MM.1S (cell line): Measurements from ENCODE around the gene SLC22A15.

Experiments
- DNase-seq: peaks from one replicate; pipeline ENCODE4 v3.0.0-alpha.2; 2015
- H2AFZ ChIP-seq: fragments of 300-600 bp; sonication (generic); 2 replicates; pipeline ENCODE4 v1.6.0; 2016; ENCODE audit warnings: antibody characterized with exemption, low read length
- H3F3A ChIP-seq: fragments of 300-600 bp; sonication (generic); 2 replicates; pipeline ENCODE4 v1.6.1; 2016; ENCODE audit warnings: mild to moderate bottlenecking, antibody characterized with exemption, low read length, moderate library complexity, mixed read lengths; ENCODE audit not compliant: insufficient read depth
- H3K27ac ChIP-seq: fragments of 300-600 bp; sonication (generic); 2 replicates; pipeline ENCODE4 v1.5.1; 2016; ENCODE audit warnings: mild to moderate bottlenecking, low read length
- H3K27me3 ChIP-seq: fragments of 300-600 bp; sonication (generic); replicated peaks from 2 replicates; pipeline ENCODE4 v1.6.0; 2016; ENCODE audit warnings: low read length; ENCODE audit not compliant: insufficient read depth
- H3K36me3 ChIP-seq: fragments of 300-600 bp; sonication (generic); replicated peaks from 2 replicates; pipeline ENCODE4 v1.6.1; 2016; ENCODE audit warnings: mild to moderate bottlenecking, low read length, mixed read lengths; ENCODE audit not compliant: insufficient read depth
- H3K4me1 ChIP-seq: fragments of 300-600 bp; sonication (generic); 2 replicates; pipeline ENCODE4 v1.6.1; 2016; ENCODE audit warnings: low read length, mixed read lengths
- H3K4me2 ChIP-seq: fragments of 300-600 bp; sonication (generic); 2 replicates; pipeline ENCODE4 v1.6.0; 2016; ENCODE audit warnings: low read depth, low read length
- H3K4me3 ChIP-seq: fragments of 300-600 bp; sonication (generic); 2 replicates; pipeline ENCODE4 v1.5.1; 2016; ENCODE audit warnings: low read length, mixed read lengths
- H3K79me2 ChIP-seq: fragments of 300-600 bp; sonication (generic); 2 replicates; pipeline ENCODE4 v1.6.1; 2016; ENCODE audit warnings: mixed run types, low read length, mixed read lengths
- H3K9ac ChIP-seq: fragments of 300-600 bp; sonication (generic); 2 replicates; pipeline ENCODE4 v1.6.1; 2016; ENCODE audit warnings: low read length, mixed read lengths
- H3K9me2 ChIP-seq: fragments of 300-600 bp; sonication (generic); replicated peaks from 2 replicates; pipeline ENCODE4 v1.6.1; 2016; ENCODE audit warnings: mild to moderate bottlenecking, low read length, mixed read lengths; ENCODE audit not compliant: insufficient read depth
- H3K9me3 ChIP-seq: fragments of 300-600 bp; sonication (generic); replicated peaks from 2 replicates; pipeline ENCODE4 v1.6.1; 2016; ENCODE audit warnings: mild to moderate bottlenecking, low read length, mixed read lengths; ENCODE audit not compliant: insufficient read depth
- H4K20me1 ChIP-seq: fragments of 300-600 bp; sonication (generic); 2 replicates; pipeline ENCODE4 v1.6.1; 2016; ENCODE audit warnings: mild to moderate bottlenecking, low read length, moderate library complexity, mixed read lengths; ENCODE audit not compliant: insufficient read depth
- CTCF ChIP-seq: fragments of 300-600 bp; sonication (generic); IDR thresholded peaks from 2 replicates; pipeline ENCODE4 v1.5.1; 2016; ENCODE audit warnings: antibody characterized with exemption, low read length, mixed read lengths
- EZH2 ChIP-seq: fragments of 300-600 bp; sonication (generic); optimal IDR thresholded peaks from 2 replicates; pipeline ENCODE3; 2017; ENCODE audit warnings: low read depth, mild to moderate bottlenecking, antibody characterized with exemption, low read length, mixed read lengths
- EZH2phosphoT487 ChIP-seq: fragments of 300-600 bp; sonication (generic); IDR thresholded peaks from 2 replicates; pipeline ENCODE4 v1.6.1; 2018; ENCODE audit warnings: antibody characterized with exemption, low read length

Gene SLC22A15

GRCh38 chr1:115973154-115973553, 3.2 kb upstream of the SLC22A15 start:
- no peak overlapping the region for H3K9ac ChIP-seq
- no peaks in the 10 kb centered on the region for H3K9me3 ChIP-seq
- H3K27me3 ChIP-seq: no peaks in the 10 kb centered on the region
- TF ChIP-seq EZH2phosphoT487: no peak
- TF ChIP-seq CTCF: no peak
- TF ChIP-seq EZH2: no peak
- H4K20me1 ChIP-seq: no peaks in the 10 kb centered on the region
- no peak overlapping the region for H3K4me2 ChIP-seq
- H3K9me2 ChIP-seq: no peaks in the 10 kb centered on the region
- DNase-seq: no peak
- no peaks in the 10 kb centered on the region for H3K36me3 ChIP-seq
- H3K4me3 ChIP-seq: no peak overlapping the region
- no peak overlapping the region for H3K27ac ChIP-seq
- H3K79me2 ChIP-seq: no peaks in the 10 kb centered on the region
- H3K4me1 ChIP-seq: peaks cover 3% of the 10 kb centered on the region; the same call in 1 of the 2 replicates
- no peaks in the 10 kb centered on the region for H3F3A ChIP-seq
- no peak overlapping the region for H2AFZ ChIP-seq

GRCh38 chr1:115975569-115976061, 698 bp upstream of the SLC22A15 start:
- Histone ChIP-seq H3K9me2 (no peaks in the 10 kb centered on the region), H3K9me3 (no peaks in the 10 kb centered on the region), H3K4me3 (peak overlapping the region; percentile 52), H3K4me1 (peaks cover 3% of the 10 kb centered on the region; the same call in 1 of the 2 replicates), H3K36me3 (no peaks in the 10 kb centered on the region), H3K9ac (peak overlapping the region; percentile 27; the same call in 1 of the 2 replicates), H3K79me2 (no peaks in the 10 kb centered on the region), H3K27ac (peak overlapping the region; percentile 41; the same call in 1 of the 2 replicates), H3K27me3 (no peaks in the 10 kb centered on the region), H3F3A (no peaks in the 10 kb centered on the region), H3K4me2 (peak overlapping the region; percentile 59), H2AFZ (peak overlapping the region; percentile 61), H4K20me1 (no peaks in the 10 kb centered on the region)
- DNase-seq: no peak
- no peak for TF ChIP-seq EZH2
- no peak for TF ChIP-seq CTCF
- TF ChIP-seq EZH2phosphoT487: no peak

- peak overlapping the region; percentile 53 for H3K4me3 ChIP-seq
- H4K20me1 ChIP-seq: no peaks in the 10 kb centered on the region
- no peaks in the 10 kb centered on the region for H3F3A ChIP-seq
- no peak overlapping the region for H2AFZ ChIP-seq
- H3K9ac ChIP-seq: peak overlapping the region; percentile 42; the same call in 1 of the 2 replicates
- no peaks in the 10 kb centered on the region for H3K27me3 ChIP-seq
- no peaks in the 10 kb centered on the region; the same call in 1 of the 2 replicates for H3K79me2 ChIP-seq
- no peak for DNase-seq
- H3K36me3 ChIP-seq: no peaks in the 10 kb centered on the region
- H3K4me2 ChIP-seq: peak overlapping the region; percentile 52; the same call in 1 of the 2 replicates
- H3K9me2 ChIP-seq: no peaks in the 10 kb centered on the region
- no peaks in the 10 kb centered on the region for H3K9me3 ChIP-seq
- H3K4me1 ChIP-seq: peaks cover 3% of the 10 kb centered on the region; the same call in 1 of the 2 replicates
- TF ChIP-seq EZH2: no peak
- no peak for TF ChIP-seq CTCF
- TF ChIP-seq EZH2phosphoT487: no peak
- no peak overlapping the region; the same call in 1 of the 2 replicates for H3K27ac ChIP-seq
These were observed 697 bp downstream of the SLC22A15 start for GRCh38 chr1:115976921-115977498.
